Endothelial cell of hepatic sinusoid (primary cell): ENCODE measurements around the gene ZNF579.
"Not testable (repeated sequence)": the region's sequence is repeated elsewhere in the genome, so short reads cannot be mapped to it uniquely, and the experiment has no call there.

Source experiments
- in situ Hi-C: cut with HindIII; loops from 2 replicates; pipeline ENCODE4 v1.10.0; 2017; ENCODE audit warnings: low sequenced_read_pairs

The ZNF579 gene

GRCh38 chr19:55542292-55542855 is 38.3 kb downstream of the ZNF579 start:
- in situ Hi-C loops = no loop called here

GRCh38 chr19:55541091-55541490 is 39.6 kb downstream of the ZNF579 start:
- in situ Hi-C loops = no loop called here

GRCh38 chr19:55540619-55541018 is 40.0 kb downstream of the ZNF579 start:
- in situ Hi-C loops = no loop called here

GRCh38 chr19:55539090-55539984 is 41.3 kb downstream of the ZNF579 start:
- in situ Hi-C loops = no loop called here

GRCh38 chr19:55538132-55538531 is 42.5 kb downstream of the ZNF579 start:
- in situ Hi-C loops = no loop called here

GRCh38 chr19:55537741-55538111 is 42.9 kb downstream of the ZNF579 start:
- in situ Hi-C loops = no loop called here

- in situ Hi-C loops = no loop called here
These were observed 43.5 kb downstream of the ZNF579 start, which contains the start of gene SBK2 for GRCh38 chr19:55536951-55537740. Gene SBK2, minus strand, starts transcription at chr19:55537133. Its CDS starts 839 bp downstream, at chr19:55536294.

- in situ Hi-C loops = no loop called here
These were observed 44.3 kb downstream of the ZNF579 start for GRCh38 chr19:55536366-55536765.

- in situ Hi-C loops = no loop called here
These were observed 44.7 kb downstream of the ZNF579 start for GRCh38 chr19:55535965-55536350.

- in situ Hi-C loops = no loop called here
These were observed 45.3 kb downstream of the ZNF579 start for GRCh38 chr19:55535173-55535964.

- in situ Hi-C loops = not testable (repeated sequence)
These were observed 46.4 kb downstream of the ZNF579 start for GRCh38 chr19:55534280-55534679.

- in situ Hi-C loops = no loop called here
These were observed 49.7 kb downstream of the ZNF579 start for GRCh38 chr19:55530996-55531395.

GRCh38 chr19:55529636-55530234 is 50.9 kb downstream of the ZNF579 start:
- in situ Hi-C loops = no loop called here

- in situ Hi-C loops = no loop called here
These were observed 52.4 kb downstream of the ZNF579 start for GRCh38 chr19:55528030-55528803.

- in situ Hi-C loops = no loop called here
These were observed 53.2 kb downstream of the ZNF579 start for GRCh38 chr19:55527197-55528029.
